HG02588 (cell line): ENCODE measurements around the gene SCG3.

Experiments used
- ATAC-seq: cut with Tn5 transposase; IDR thresholded peaks from one replicate; pipeline ENCODE4 v1.9.1; 2021; ENCODE audit warnings: mild to moderate bottlenecking, moderate library complexity; ENCODE audit not compliant: unreplicated experiment

SCG3 gene

GRCh38 chr15:51755790-51756189, 74.5 kb downstream of the SCG3 start:
- no peak for ATAC-seq

- ATAC-seq = no peak
Measured at GRCh38 chr15:51756482-51756881, 75.2 kb downstream of the SCG3 start.

GRCh38 chr15:51757450-51757849, 76.1 kb downstream of the SCG3 start:
- ATAC-seq = no peak

GRCh38 chr15:51758645-51759044, 77.3 kb downstream of the SCG3 start:
- no peak for ATAC-seq

DNA sequence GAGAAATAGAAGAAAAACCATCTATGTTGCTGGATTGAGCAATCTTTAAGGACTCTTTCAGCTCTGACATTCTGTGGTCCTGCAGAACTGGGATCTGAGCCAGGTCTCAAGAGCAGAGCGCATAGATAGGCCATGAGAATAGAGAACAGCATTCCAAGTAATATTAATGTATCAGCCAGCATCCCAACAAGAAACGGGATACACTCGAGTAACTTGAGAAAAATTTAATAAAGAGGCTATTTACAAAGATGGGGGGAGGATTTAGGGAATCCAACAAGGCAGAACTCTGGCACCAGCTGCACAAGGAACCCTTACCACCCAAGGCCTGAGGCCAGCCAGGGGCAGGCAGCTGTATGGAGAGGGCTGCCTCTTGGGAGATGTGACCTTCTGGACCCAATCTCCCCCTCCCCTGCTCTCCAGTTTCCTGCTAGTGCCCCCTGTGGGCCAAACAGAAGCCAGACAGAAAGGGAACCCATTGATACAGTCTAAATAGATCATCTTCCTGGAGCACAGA, 78.3 kb downstream of the SCG3 start:
- ATAC-seq = no peak

DNA sequence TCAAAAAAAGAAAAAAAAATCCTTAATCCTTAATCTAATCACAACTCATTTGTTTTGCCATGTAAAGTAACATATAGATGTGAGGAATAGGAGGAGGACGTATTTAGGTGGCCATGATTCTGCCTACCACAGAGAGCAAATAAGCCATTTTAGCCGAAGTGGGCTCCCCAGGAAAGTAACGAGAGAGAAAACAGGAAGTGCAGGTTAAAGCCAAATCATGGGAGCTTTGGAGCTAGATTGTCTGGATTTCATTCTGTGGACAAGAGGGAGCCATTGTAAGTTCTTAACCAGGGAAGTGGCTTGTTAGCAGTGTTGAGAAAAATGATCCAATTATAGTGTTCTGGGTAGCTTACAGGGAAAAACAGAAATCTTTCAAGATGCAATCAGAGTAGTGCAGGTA, 79.5 kb downstream of the SCG3 start:
- no peak for ATAC-seq

DNA sequence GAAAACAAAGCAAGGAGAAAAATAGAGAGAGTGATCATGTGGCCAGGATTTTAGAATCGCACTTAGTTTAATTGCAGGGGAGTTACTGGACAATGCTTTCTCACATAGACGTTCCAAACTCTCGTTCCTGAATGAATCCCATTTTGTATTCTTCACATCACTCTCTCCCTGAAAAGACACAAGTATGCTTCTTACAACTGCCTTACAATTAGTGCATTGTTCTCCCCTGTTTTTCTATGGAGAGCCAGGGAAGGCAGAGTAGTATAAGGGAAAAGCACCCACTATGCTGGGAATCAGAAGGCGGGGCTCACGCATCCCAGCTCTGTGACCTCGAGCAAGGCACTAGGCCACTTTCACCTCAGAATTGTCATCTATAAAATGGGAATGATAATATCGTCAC, 84.4 kb downstream of the SCG3 start:
- ATAC-seq = no peak

GRCh38 chr15:51766341-51766740, 85.0 kb downstream of the SCG3 start:
- no peak for ATAC-seq

GRCh38 chr15:51768018-51768417, 86.7 kb downstream of the SCG3 start:
- no peak for ATAC-seq
